Vagina (tissue), 2 donors: ENCODE results near the gene CAMKMT.

Source experiments
- POLR2AphosphoS5 ChIP-seq, 2 donors: sonication (generic); formaldehyde crosslinking; IDR thresholded peaks; one replicate each; pipeline ENCODE4 v1.9.0; 2017; ENCODE audit warnings: antibody characterized with exemption in 2 of 2, mild to moderate bottlenecking in 2 of 2, low read depth in 1 of 2; ENCODE audit not compliant: insufficient read depth in 1 of 2
- TF ChIP-seq, protein P1 (sequence below), 3 experiments: fragments of 450-650 bp in 2 of 3; fragments of 200-600 bp in 1 of 3; sonication (generic) in 1 of 3; IDR thresholded peaks; one replicate each; pipeline ENCODE4 v1.5.1; 2017 to 2019; ENCODE audit warnings: antibody characterized with exemption in 3 of 3, mild to moderate bottlenecking in 2 of 3, moderate library complexity in 2 of 3

DNA sequence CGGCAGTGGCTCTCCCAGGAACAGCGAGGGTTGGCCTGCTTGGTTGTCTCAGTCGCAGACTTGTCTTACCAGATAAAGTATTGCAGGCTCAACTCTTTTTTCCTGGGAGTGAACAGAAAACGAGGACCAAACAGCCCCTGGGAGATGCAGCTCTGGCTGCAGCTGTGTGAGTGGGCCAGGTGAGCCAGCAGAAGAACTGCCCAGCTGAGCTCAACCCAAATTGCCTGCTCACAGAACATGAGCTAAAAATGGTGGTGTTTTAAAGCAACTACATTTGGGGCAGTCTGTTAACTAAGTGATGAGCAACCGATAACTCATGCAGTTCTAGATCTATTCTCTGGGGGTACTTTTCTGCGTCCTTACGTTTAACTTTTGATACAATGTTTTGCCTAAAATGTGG is 418.7 kb downstream of the CAMKMT start:
- TF ChIP-seq, protein P1, sequence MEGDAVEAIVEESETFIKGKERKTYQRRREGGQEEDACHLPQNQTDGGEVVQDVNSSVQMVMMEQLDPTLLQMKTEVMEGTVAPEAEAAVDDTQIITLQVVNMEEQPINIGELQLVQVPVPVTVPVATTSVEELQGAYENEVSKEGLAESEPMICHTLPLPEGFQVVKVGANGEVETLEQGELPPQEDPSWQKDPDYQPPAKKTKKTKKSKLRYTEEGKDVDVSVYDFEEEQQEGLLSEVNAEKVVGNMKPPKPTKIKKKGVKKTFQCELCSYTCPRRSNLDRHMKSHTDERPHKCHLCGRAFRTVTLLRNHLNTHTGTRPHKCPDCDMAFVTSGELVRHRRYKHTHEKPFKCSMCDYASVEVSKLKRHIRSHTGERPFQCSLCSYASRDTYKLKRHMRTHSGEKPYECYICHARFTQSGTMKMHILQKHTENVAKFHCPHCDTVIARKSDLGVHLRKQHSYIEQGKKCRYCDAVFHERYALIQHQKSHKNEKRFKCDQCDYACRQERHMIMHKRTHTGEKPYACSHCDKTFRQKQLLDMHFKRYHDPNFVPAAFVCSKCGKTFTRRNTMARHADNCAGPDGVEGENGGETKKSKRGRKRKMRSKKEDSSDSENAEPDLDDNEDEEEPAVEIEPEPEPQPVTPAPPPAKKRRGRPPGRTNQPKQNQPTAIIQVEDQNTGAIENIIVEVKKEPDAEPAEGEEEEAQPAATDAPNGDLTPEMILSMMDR (IDR thresholded peaks at IDR 0.05): no peak
- TF ChIP-seq POLR2AphosphoS5 (IDR thresholded peaks at IDR 0.05; ENCODE audit: insufficient read depth in 1 of 2, low read depth in 1 of 2): no peak
